Chondrocyte (in vitro differentiated cells): ENCODE measurements around the gene GOSR2. TPM values are rescaled to one million over a fixed set of nuclear protein-coding genes. Genes with fewer than 3 reads are reported as not detected.

Experiments used
- DNase-seq: peaks from one replicate; pipeline ENCODE4 v3.0.0; 2021; ENCODE audit warnings: mixed read lengths, low spot score
- H3K27ac Mint-ChIP-seq: one replicate; pipeline ENCODE4 v1.8.0; 2021; ENCODE audit warnings: mild to moderate bottlenecking, moderate library complexity, mixed read lengths; ENCODE audit not compliant: unreplicated experiment
- H3K27me3 Mint-ChIP-seq: 2 replicates; pipeline ENCODE4 v1.8.0; 2021; ENCODE audit warnings: low read depth, mixed read lengths
- H3K36me3 Mint-ChIP-seq: 2 replicates; pipeline ENCODE4 v1.8.0; 2021; ENCODE audit warnings: low read depth, mixed read lengths
- H3K4me1 Mint-ChIP-seq: 2 replicates; pipeline ENCODE4 v1.8.0; 2021; ENCODE audit warnings: low read depth, mild to moderate bottlenecking, mixed read lengths
- H3K4me3 Mint-ChIP-seq: one replicate; pipeline ENCODE4 v1.8.0; 2021; ENCODE audit warnings: mild to moderate bottlenecking, moderate library complexity, mixed read lengths; ENCODE audit not compliant: unreplicated experiment
- H3K9me3 Mint-ChIP-seq: 2 replicates; pipeline ENCODE4 v1.8.0; 2021; ENCODE audit warnings: low read depth, mixed read lengths
- total RNA-seq: library from RNA; stranded (reverse); gene quantifications from 3 replicates; pipeline ENCODE4 v1.2.1, GENCODE V29; 2021
- TF ChIP-seq, protein P1 (sequence below): fragments of 200-600 bp; sonication (generic); IDR thresholded peaks from 2 replicates; pipeline ENCODE4 v1.5.0; 2021; ENCODE audit warnings: antibody characterized with exemption, mild to moderate bottlenecking, moderate library complexity

The GOSR2 gene
- total RNA-seq, 1 donor from 2014 or later: 56.5 TPM

DNA sequence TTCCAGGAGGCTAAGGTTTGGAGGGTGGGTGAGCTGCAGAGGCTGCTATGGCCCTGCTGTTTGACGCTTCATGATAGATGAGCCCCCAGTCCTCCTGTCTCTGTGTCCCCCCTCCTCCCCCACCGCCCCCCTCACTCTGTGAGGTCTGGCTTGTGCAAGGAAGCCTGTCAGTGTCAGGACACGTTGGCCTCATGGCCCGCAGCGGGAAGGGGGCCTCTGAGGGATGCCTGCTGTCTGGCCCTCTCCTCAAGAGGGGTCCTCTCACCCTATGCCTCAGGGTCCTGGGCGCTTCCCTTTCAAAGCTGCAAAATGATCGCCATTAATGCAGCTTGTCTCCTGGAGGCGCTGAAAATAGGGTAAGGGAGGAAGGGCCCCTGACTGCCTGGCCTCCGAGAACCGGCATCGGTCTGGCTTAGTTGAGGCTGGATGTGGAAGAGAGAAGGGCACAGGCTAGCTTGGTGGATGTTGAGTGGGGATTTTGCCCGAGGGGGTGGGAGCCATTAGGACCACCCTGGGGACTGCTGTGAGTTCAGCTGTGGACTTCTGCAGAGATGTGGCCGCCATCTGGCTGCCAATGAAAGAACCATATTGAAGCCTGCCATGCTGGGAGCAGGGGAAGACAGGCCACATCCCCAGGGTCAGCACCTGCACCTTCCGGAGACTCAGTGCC lies 14.8 kb upstream of the GOSR2 start:
- no peaks in the 10 kb centered on the region for H3K4me1 Mint-ChIP-seq
- TF ChIP-seq, protein P1, sequence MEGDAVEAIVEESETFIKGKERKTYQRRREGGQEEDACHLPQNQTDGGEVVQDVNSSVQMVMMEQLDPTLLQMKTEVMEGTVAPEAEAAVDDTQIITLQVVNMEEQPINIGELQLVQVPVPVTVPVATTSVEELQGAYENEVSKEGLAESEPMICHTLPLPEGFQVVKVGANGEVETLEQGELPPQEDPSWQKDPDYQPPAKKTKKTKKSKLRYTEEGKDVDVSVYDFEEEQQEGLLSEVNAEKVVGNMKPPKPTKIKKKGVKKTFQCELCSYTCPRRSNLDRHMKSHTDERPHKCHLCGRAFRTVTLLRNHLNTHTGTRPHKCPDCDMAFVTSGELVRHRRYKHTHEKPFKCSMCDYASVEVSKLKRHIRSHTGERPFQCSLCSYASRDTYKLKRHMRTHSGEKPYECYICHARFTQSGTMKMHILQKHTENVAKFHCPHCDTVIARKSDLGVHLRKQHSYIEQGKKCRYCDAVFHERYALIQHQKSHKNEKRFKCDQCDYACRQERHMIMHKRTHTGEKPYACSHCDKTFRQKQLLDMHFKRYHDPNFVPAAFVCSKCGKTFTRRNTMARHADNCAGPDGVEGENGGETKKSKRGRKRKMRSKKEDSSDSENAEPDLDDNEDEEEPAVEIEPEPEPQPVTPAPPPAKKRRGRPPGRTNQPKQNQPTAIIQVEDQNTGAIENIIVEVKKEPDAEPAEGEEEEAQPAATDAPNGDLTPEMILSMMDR: no peak
- H3K27me3 Mint-ChIP-seq: peaks cover 20% of the 10 kb centered on the region
- H3K9me3 Mint-ChIP-seq: no peaks in the 10 kb centered on the region
- no peak overlapping the region for H3K27ac Mint-ChIP-seq
- DNase-seq: peak; percentile 41
- no peak overlapping the region for H3K4me3 Mint-ChIP-seq
- H3K36me3 Mint-ChIP-seq: no peaks in the 10 kb centered on the region

DNA sequence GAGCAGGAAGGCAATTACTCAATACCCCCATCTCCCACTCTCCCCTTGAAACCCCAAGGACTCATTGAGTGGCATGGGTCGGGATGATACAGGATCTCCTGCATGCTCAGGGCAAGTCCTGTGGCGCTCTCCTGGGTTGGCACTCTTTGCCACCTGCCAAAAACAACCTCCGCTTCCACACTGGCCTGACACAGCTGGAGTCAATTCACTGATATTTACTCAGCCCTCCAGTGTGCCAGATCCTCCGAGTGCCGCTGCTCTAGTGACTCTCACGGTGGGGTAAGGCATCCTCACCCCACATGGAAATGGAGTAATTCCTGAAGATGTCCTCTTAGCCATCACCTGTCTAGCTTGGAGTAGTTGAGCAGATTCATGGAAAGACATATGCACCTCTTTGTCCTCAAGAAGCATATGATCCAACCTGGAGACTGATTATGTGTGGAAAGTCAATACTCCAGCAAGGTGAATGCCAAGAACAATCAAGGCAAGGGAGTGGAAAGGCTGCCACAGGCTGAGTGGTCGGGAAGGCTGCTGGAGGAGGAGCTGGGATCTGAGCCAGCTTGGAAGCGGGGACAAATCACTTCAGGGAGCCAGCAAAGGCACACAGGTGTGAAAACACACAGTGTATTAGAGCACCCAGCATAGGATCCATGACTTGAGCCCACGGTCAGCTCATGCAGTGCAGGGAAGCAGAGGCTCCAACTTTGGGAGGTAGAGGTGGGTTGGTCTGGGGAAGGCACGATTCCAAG lies 12.6 kb upstream of the GOSR2 start:
- no peak overlapping the region for H3K4me3 Mint-ChIP-seq
- TF ChIP-seq, protein P1: no peak

DNA sequence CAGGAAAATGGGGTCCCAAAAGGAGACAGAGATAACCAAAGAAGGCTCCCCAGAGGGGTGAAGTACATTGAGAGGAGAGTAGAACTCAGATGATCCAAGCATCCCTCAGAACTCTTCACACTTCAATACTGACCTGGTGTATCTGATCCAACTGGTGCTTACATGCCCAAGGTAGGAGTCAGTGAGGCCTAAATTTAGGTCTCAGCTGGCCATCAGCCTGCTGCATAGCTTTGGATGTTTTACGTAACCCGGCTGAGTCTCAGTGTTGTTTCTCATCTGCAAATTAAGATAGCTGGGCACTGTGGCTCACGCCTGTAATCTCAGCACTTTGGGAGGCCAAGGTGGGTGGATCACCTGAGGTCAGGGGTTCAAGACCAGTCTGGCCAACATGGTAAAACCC lies 11.6 kb upstream of the GOSR2 start:
- Mint-ChIP-seq H3K4me3 (no peak overlapping the region), H3K4me1 (no peaks in the 10 kb centered on the region), H3K36me3 (no peaks in the 10 kb centered on the region), H3K27me3 (peaks cover 22% of the 10 kb centered on the region), H3K27ac (no peak overlapping the region), H3K9me3 (no peaks in the 10 kb centered on the region)
- TF ChIP-seq, protein P1: no peak
- no peak for DNase-seq

More for the DNA sequence above, 12.6 kb upstream of the GOSR2 start:
- no peaks in the 10 kb centered on the region for H3K9me3 Mint-ChIP-seq
- H3K27me3 Mint-ChIP-seq: peaks cover 24% of the 10 kb centered on the region
- H3K4me1 Mint-ChIP-seq: no peaks in the 10 kb centered on the region
- H3K27ac Mint-ChIP-seq: no peak overlapping the region
- DNase-seq: peak; percentile 58
- no peaks in the 10 kb centered on the region for H3K36me3 Mint-ChIP-seq

DNA sequence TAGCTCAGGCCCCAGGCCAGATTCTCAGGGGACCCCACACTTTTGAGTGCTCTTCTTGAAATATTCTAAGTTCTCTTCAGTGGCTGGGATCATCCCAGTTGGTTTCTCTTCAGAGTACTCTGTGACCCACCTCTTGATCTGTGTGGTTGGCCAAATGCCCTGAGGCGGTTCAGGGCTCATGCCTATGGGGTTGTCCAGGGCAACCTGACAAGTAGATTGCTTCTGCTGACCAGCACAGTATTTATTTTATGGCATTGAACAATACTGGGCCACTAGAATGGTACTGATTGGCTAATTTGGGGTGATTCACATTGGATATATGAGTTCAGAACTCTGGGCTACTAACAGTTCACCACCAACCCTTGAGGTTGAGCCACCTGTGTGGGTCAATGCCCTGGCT lies 7.4 kb upstream of the GOSR2 start:
- DNase-seq: peak; percentile 41
- H3K4me1 Mint-ChIP-seq: no peaks in the 10 kb centered on the region
- H3K9me3 Mint-ChIP-seq: no peaks in the 10 kb centered on the region
- H3K27me3 Mint-ChIP-seq: peaks cover 8% of the 10 kb centered on the region
- H3K4me3 Mint-ChIP-seq: no peak overlapping the region
- no peak overlapping the region for H3K27ac Mint-ChIP-seq
- TF ChIP-seq, protein P1: no peak
- H3K36me3 Mint-ChIP-seq: peaks cover 2% of the 10 kb centered on the region

DNA sequence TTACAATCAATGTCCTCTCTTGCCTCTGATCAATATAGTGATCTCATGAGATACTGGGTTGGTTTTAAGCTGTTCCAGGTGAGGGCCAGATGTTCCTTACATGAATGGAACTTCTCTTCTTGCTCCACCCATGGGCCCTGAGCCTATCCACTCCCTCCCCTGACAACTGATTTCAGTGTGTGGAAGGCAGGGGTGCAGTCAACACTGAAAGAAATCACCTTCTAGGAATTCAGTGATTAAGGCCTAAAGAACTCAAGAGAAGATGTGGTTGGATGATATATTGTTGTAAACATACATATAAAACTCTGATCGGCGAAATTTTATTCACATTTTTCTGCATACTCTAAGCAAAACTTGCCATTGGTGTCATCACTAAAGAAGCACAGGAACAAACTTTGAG lies 6.7 kb upstream of the GOSR2 start:
- Mint-ChIP-seq H3K27ac (no peak overlapping the region), H3K4me3 (no peak overlapping the region), H3K4me1 (no peaks in the 10 kb centered on the region), H3K36me3 (peaks cover 2% of the 10 kb centered on the region), H3K9me3 (no peaks in the 10 kb centered on the region), H3K27me3 (peaks cover 5% of the 10 kb centered on the region)
- DNase-seq: no peak
- TF ChIP-seq, protein P1: no peak
